GM12874 (cell line): ENCODE results near the gene CACTIN.

ENCODE experiments used
- CTCF ChIP-seq: IDR thresholded peaks from 2 replicates; pipeline ENCODE4 v1.5.1; 2011; ENCODE audit warnings: low read depth, mild to moderate bottlenecking, control low read depth, low read length, moderate library complexity; ENCODE audit not compliant: insufficient read depth

The CACTIN gene

GRCh38 chr19:3639479-3639878, 12.9 kb upstream of the CACTIN start:
- no peak for TF ChIP-seq CTCF

- TF ChIP-seq CTCF, result no peak
Observed at GRCh38 chr19:3638208-3639193, 11.9 kb upstream of the CACTIN start.

GRCh38 chr19:3637621-3638020, 11.0 kb upstream of the CACTIN start:
- TF ChIP-seq CTCF, result no peak

- TF ChIP-seq CTCF, result no peak
Observed at GRCh38 chr19:3636962-3637361, 10.4 kb upstream of the CACTIN start.

GRCh38 chr19:3636506-3636905, 9.9 kb upstream of the CACTIN start:
- no peak for TF ChIP-seq CTCF

- TF ChIP-seq CTCF, result no peak
Observed at GRCh38 chr19:3634496-3635045, 8.0 kb upstream of the CACTIN start.

GRCh38 chr19:3633559-3633988, 7.0 kb upstream of the CACTIN start:
- no peak for TF ChIP-seq CTCF
